ENCODE measurements around the gene EML1.

The EML1 gene

DNA sequence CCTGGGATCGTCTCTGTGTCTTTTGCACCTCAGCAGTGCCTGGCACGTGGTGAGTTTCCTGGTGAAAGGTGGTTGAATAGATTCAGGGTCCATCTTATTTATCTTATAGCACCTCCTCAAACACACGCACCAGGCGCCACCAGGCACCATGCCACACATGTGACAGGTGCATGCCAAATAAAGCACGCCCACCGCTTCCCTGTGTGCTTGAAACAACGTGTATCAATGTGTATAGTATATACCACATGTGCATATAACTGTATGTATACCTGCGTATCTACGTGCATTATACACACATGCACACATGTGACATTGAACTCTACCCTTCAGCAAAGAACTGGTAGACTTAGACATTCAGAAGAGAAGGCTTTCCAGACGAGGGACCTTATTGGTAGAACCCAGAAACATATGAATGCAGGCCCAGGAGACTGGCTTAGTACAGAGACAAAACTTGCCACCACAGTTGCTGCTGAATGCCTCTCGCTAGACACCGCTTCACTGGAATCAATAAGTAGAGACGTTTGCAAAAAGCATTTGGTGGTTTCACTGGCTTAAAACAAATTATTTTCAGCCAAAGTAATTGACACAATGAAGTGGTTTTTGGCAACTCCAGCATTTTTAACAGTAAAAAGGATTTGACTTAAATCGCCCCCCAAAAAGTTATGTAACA, 10.0 kb downstream of the EML1 start:
- no peak for DNase-seq (ENCODE audit: low read depth in 1 of 2, low spot score in 1 of 2)

DNA sequence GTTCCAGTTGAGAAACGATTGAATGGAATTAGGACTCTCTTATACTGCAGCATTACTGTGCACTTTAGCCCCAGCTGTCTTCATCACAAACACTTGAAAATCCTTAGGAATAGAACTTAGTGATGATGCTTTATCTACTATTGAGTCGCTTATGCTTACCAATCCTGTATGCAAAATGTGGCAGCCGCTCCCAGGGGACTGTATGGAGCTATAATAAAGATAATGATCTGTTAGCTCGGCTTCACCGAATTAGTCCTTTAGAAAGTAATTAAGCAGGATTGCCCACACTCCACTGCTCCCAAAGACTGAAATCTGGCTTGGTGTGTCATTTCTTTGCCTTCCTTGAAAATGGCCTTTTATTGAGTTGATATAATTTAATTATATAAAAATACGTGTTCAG, 10.6 kb downstream of the EML1 start:
- no peak for DNase-seq (ENCODE audit: low read depth in 1 of 2, low spot score in 1 of 2)

DNA sequence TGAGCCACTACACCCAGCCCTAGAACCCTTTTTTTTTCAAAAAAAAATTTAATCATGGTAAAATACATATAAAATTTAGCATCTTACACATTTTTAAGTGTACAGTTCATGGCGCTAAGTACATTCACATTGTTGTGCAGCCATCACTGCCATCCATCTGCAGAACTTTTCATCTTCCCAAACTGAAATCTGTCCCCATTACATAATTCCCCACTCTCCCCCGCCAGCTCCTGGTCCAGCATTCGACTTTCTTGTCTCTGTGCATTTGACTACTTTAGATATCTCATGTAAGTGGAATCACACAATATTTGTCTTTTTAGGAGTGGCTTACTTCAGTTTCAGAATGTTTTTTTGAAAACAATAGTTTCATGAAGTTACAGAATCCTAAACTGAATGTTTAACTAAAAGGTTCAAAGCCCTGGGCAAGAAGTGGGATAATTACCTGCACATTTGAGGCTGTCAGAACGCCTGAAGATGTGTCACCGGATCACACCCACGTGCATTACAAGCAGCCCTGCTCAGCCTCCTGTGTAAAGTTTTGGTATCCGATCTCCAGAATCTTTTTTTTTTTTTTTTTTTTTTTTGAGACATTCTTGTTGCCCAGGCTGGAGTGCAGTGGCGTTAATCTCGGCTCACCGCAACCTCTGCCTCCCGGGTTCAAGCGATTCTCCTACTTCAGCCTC, 12.7 kb downstream of the EML1 start:
- no peak for DNase-seq (ENCODE audit: low read depth in 1 of 2, low spot score in 1 of 2)

DNA sequence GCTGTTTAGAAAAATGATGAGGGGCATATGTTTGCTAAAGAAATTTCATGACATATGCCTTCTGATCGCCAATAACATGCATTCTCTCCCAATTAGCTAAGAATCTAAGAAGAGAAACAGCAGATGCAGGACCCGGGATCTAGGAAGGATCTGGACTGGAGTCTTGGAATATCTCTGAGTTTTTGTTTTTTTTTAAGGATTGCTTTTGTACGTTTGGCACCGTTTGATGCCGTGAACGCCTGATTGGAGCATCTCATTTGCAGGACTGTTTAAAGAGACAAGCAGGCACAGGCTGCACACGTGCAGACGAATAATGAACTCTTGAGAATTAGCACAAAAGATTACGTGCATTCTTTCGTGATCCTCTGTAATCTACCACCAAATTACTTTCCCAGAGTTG, 13.6 kb downstream of the EML1 start:
- DNase-seq (ENCODE audit: low read depth in 1 of 2, low spot score in 1 of 2): no peak

- DNase-seq (ENCODE audit: low read depth in 1 of 2, low spot score in 1 of 2): no peak
Measured at GRCh38 chr14:99807413-99808153, 14.4 kb downstream of the EML1 start.

GRCh38 chr14:99808154-99808505, 14.9 kb downstream of the EML1 start:
- no peak for DNase-seq (ENCODE audit: low read depth in 1 of 2, low spot score in 1 of 2)

- no peak for DNase-seq (ENCODE audit: low read depth in 1 of 2, low spot score in 1 of 2)
Measured at GRCh38 chr14:99808515-99808914, 15.3 kb downstream of the EML1 start.

GRCh38 chr14:99809360-99809759, 16.1 kb downstream of the EML1 start:
- DNase-seq (ENCODE audit: low read depth in 1 of 2, low spot score in 1 of 2): no peak

- no peak for DNase-seq (ENCODE audit: low read depth in 1 of 2, low spot score in 1 of 2)
Measured at GRCh38 chr14:99809859-99810558, 16.8 kb downstream of the EML1 start.

DNA sequence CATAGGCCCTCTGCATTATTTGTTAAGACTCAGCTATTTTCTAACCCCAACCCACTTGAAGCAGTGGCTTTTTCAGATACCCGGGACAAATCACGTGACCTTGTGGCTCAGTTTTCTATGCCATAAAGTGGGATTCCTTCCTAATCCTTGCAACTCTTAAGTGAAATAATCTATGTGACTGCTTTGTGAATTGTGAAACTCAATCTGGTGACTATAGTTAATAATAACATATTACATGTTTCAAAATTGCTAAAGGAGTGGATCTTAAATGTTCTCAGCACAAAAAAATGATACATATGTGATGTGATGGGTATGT, 17.3 kb downstream of the EML1 start:
- no peak for DNase-seq (ENCODE audit: low read depth in 1 of 2, low spot score in 1 of 2)

DNA sequence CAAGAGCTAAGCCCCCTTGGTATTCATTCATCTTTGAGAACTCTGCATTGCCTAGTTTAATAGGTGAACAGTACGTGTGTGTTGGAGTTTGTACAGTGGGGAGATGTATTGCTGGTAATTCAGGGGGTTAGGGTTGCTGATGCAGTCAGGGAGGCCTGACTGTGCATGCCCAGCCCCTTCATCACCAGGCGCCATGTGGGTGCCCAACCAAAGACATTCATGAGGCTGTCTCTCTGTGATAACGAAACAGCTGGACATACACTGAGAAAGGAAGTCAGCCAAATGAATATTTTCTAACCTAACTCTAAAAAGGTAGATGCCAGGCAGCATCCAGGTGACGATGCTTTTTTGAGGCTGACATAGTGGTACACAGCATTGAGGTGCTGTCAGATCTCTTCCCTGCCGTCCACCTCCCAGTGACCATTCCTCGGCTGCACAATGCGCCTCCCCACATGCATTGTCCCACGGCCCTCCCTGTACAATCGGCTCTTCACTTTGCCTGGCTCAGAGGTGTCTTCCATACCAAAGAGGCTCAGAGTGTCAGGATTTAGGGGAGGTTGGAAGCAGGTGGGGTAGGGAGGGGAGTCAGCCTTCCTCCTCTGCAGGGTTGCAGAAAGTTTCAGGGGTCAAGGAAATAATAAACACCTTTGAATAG, 19.0 kb downstream of the EML1 start:
- DNase-seq (ENCODE audit: low read depth in 1 of 2, low spot score in 1 of 2): no peak

GRCh38 chr14:99812892-99813291, 19.7 kb downstream of the EML1 start:
- DNase-seq (ENCODE audit: low read depth in 1 of 2, low spot score in 1 of 2): no peak

DNA sequence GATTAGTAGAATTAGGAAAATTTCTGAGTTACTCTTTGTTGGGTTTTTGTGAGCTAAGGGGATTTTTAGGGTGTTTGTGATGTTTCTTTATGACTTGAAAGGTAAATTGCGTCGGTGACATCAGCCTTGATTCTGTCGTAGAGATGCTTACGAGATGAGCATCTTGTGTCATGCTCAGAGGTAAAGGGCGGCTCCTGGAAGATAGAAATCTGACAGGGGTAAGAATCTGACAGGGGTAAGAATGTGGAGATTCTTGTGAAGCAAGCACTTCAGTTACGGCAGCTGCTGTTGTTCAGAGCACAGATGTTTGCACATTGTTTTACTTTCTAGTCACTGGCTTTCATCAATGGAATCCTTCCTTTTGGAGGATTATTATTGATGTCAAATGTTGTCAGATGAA, 22.5 kb downstream of the EML1 start:
- DNase-seq (ENCODE audit: low read depth in 1 of 2, low spot score in 1 of 2): no peak

GRCh38 chr14:99816217-99816616, 23.0 kb downstream of the EML1 start:
- no peak for DNase-seq (ENCODE audit: low read depth in 1 of 2, low spot score in 1 of 2)

DNA sequence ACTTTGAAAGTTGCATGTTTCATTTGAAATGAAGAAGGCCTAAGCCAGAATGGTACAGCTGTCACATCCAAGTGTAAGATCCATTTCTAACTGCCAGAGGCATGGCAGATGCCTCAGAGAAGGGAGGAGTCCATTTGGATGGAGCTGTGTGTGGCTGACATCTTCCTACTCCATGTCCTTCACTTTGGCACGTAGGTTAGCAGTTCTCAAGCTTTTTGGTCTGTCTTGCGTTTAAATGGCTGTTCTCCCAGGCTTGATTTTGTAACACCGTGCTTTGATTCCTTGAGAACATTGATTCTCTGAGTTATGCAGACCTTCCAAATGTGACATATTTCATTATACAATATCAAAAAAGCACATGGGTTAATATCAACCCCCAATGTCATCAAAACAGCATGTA, 23.4 kb downstream of the EML1 start:
- DNase-seq (ENCODE audit: low read depth in 1 of 2, low spot score in 1 of 2): no peak

DNA sequence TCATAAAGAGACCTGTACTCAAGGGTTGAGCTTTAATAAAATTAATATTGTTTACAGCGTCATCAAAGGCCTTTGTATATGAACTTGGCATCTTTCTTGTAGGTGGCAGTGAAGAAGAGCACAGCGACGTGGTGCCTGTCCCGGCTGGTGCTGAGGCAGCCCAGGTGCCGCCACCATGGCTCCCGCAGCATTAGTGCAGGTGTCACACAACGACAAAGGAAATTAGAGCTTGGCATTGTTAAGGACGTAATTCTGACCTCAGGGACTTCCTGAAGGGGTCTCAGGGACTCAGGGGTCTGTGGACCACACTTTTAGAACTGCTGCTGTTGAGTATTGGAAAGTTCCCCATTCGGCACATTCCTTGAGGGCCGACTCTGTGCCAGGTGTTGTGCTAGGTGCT, 24.1 kb downstream of the EML1 start:
- no peak for DNase-seq (ENCODE audit: low read depth in 1 of 2, low spot score in 1 of 2)

- DNase-seq (ENCODE audit: low read depth in 1 of 2, low spot score in 1 of 2): no peak
Measured at GRCh38 chr14:99818503-99819036, 25.4 kb downstream of the EML1 start.

DNA sequence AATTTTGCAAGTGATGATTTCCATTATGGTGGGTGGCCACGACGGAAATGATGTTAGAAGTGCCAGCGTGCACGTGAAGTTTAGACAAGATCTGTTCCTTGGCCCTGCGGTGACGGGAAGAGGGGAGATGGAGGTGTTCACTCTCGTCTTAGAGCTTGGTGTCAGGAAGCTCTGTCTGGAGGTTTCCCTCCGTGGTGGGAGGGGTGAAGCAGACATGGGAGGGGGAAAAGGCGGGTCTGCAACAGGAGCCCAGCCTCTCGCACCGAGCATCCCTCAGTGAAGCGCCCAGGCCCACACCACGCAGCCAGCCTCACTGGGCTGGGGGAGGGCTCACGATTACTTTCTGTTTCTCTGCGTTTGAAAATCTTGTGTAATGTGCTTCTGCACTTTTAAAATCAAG, 26.3 kb downstream of the EML1 start:
- no peak for DNase-seq (ENCODE audit: low read depth in 1 of 2, low spot score in 1 of 2)

DNA sequence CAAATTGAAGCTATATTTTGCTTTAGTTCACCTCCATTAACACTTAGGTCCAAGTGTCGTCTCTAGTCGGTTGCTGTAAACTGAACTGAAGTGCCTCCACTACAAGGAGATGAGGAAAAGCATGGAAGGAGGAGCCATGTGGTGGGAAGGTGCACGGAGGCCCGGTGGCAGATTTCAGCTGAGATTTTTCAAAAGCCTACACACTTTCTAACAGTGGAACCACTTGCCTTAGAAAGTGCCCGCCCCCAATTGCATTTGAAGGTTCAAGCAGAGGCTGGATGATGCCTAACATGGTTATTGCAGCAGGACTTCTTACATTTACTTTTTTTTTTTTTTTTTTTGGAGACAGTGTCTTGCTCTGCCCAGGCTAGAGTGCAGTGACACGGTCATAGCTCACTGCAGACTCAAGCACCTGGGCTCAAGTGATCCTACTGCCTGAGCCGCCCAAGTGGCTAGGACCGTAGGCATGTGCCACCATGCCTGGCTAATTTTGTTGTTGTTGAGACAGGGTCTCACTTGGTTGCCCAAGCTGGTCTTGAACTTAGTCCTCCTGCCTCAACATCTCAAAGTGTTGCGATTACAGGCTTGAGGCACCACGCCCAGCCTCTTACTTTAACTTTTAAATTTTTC, 27.6 kb downstream of the EML1 start:
- DNase-seq (ENCODE audit: low read depth in 1 of 2, low spot score in 1 of 2): no peak

- DNase-seq (ENCODE audit: low read depth in 1 of 2, low spot score in 1 of 2): no peak
Measured at GRCh38 chr14:99821519-99822508, 28.6 kb downstream of the EML1 start.

All from stimulated activated CD4-positive, alpha-beta T cell treated with anti-CD3 and anti-CD28 coated beads, Interleukin-15, amount 100 ng/mL, for 1 hour (primary cell).